ENCODE data around the gene SLC2A10.

DNA sequence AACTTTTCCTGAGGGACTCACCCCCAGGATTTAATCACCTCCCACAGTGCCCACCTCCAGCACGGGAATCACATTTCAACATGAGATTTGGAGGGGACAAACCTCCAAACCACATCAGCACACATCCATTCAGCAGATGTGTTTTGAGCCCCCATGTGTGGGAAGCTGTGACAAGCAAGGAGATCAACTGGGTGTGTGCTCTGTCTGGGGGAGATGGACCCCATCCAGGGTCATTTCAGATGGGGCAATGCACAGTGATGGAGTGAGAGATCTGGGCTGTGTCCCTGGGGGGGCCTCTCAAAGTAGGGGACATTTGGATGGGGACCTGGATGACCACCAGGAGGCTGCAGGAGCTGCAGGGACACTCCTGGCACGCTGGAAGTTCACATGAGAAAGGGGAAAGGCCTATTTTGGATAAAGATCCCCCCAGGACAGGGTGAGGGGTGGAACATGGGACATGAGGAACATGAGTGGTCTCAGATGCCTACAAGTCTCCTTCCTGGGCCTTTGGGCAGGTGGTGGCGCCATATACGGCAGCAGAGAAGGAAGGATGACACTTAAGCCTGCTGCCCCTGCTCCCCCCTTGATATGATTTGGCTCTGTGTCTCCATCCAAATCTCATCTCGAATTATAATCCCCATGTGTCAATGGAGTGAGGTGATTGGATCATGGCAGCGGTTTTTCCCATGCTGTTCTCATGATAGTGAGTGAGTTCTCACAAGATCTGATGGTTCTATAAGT is 49.6 kb downstream of the SLC2A10 start:
- TF ChIP-seq POLR2A (IDR thresholded peaks at IDR 0.05; ENCODE audit: low read depth, low read length), result no peak
- TF ChIP-seq POLR2AphosphoS5 (IDR thresholded peaks at IDR 0.05; ENCODE audit: low read depth, low read length), result no peak

Data from GM12892 (cell line).